Stimulated activated naive CD4-positive, alpha-beta T cell (primary cell): ENCODE data around the gene NPRL2.

Experiments used
- DNase-seq, 6 experiments: peaks; one replicate each; lab custom pipeline; 2025; lab: John Stamatoyannopoulos, UW

NPRL2 gene

DNA sequence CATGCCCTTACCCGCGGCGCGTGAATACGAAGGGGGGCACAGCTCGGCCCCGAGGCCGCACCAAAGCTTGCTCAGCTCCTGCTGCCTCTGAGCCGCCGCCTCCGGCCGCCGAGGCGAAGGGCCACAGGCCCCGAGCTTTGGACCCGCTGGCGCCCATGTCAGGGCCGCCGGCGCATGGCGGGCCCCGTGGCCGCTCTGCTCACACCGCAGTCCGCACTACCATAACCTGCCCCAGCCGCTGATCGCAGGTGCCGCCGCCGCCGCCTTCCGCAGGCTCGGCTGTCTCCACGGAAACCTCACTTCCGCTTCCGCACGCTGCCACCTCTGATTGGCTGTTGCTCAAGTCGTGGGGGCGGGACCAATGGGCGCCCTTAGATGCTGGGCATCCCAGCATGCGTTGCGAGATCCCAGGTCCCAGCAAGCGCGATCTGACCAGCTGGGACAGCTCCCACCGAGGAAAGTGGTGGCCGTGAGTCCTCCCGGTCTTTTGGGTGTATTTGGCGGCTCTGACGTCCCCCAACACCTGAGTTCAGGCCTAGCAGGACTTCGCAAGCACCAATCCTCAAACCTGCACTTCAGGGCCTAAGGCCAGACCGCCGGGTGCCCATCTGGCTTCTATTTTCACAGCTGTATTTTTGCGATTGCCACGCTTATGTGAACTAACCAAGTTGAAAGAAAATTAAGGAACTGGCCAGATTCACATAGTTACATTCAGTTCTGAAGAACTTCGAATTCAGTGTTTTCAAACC is 22.5 kb downstream of the NPRL2 start, which contains the start of gene TUSC2:
Gene TUSC2 (minus strand): TSS at position 281 of the 749 bp plus-strand sequence. CDS start 124 bp downstream, at position 157.
- DNase-seq, result peak; percentile 87 to 94 (median 92)

GRCh38 chr3:50327129-50327528 is 23.4 kb downstream of the NPRL2 start:
- no peak for DNase-seq

- no peak for DNase-seq
These were observed 24.4 kb downstream of the NPRL2 start for GRCh38 chr3:50326182-50326541.

DNA sequence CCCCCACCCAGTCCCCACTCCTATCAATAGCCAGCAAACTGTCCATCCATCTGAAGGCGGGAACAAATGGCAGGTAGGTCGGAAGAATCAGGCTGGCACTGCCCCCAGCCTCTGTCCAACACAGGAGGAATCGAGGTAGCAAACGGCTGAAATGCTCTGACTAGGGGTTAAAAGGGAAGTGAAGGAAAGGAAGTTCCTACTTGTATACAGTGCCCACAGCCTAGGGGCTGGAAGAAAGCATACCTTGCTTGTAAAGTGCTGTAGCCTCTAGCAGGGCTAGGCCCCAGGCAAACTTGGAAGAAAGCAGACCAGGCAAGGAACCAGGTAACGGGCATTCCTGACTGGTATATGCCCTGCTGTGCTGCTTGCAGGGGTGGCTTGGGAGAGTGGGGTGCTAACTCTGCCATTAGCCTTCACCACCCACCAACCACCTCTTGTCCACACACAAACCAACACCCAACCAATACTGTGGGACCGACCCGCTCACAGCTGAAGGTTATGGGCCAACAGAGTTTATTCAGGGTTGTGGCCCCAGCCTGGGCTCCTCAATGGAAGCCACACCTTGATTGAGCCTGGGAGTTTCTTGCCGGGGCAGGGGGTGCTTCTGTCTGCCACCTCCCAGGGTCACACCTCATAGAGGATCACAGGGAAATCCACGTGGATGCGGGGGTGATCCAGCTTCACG is 24.9 kb downstream of the NPRL2 start:
- no peak for DNase-seq

DNA sequence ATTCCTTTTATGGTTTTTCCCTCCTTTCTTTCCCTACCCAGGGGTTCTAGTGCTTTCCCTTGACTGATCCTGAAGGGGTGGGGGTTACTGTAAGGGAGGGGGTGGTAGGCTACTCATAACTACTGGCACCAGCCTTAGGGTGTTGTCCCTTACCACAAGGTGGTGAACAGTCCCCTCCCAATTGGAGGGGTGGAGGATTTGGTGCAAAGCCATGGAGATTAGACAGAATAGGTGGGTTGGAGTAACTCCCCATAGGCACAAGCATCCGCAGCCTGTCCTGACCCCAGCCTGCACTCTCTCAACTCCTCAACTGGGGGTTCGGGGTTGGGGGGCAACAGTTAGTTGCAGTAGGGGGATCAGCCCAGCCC is 25.5 kb downstream of the NPRL2 start:
- no peak for DNase-seq

DNA sequence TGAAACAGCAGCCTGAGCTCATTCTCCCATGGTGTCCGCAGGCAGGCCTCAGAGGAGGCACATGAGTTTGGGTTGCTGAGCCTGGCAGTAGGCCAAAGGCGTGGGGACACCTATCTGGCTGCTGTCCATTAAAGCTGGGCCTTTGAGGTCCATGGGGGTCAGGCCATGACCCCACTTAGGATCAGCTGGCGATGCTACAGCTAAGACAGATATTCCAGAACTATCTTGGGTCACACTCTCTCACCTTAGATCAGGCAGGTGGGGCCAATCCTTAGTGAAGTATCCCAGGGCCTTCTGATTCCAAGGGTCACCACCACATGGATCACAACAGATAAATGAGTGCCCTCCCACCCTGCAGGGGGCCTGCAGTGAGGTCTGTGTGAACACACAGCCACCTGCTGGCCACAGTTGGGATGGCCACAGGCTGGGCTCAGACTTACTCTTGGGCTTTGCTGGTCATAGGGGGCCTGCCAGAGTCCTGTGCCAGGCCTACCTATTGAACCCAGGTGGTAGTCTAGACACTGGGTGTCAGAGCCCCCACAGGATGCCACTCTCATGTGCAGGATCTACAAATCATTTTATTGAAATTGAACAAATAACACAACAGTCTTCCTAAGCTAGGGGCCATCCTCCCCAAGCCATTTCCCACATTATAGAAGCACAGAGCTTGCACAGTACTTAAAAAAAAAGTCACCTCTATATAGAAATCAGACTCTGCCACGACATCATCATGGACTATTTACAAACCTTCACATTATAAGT is 26.0 kb downstream of the NPRL2 start:
- DNase-seq, result peak; percentile 5 to 46 (median 34)

GRCh38 chr3:50323614-50324199 is 26.9 kb downstream of the NPRL2 start:
- DNase-seq, result no peak

DNA sequence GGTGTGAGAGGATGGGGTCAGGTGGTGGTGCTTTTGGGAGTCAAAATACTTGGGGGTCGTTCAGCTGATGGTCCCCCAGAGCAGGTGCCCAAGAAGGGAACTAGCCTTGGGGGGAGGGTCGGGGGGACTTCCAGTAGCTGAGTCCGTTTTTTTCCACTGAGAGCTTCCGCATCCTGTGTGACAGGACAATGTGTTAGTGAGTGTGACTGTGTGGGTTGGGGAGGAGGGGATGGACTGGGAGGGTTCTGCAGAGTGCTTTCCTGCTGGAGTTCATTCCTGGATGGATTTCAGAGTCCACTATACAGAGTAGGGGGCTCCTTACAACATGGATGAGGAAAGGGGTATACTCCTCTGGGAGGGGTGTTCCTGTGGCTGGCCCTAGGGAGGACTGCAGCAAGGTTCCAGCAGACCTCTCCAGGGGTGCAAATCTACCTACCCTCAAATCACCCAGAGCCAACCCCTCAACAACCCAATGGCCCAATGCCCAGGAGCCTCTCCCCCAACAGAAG is 27.4 kb downstream of the NPRL2 start:
- no peak for DNase-seq

DNA sequence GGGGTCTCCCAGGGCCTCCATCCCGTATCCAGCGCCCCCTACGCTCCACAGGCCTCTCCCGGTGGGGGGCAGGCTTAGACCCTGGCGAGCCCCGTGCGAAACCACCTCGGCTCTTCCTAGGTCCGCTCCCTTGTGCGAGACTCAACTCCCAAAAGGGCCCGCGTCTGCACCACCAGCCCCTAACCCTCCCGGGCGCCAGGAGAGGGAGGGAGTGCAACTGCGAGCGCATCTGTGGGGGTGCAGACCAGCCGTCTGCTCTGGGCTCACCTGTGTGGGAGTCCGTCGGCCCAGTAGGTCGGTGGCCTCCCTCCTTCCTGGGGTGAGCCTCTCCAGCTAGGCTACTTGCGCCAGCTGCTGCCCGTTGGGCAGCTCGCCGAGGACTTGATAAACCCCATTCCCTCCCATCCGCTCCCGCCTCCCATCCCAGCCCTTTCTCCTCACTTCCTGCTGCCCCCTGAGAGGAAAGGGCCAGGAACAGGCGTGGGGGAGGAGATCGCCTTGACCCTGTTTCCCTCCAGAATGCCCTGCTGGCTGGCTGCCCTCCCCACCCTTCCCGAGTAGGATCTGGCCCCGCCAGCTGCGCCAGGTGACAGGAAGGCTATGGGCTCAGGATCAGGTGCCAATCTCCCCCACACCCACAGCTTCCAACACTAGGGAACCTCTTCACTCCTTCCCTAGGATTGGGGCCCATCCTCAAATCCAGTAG is 28.0 kb downstream of the NPRL2 start, which contains the start of gene HYAL2:
Gene HYAL2 (minus strand): TSS at position 360 of the 706 bp plus-strand sequence. CDS start 2,256 bp downstream, outside the sequence.
- no peak for DNase-seq

DNA sequence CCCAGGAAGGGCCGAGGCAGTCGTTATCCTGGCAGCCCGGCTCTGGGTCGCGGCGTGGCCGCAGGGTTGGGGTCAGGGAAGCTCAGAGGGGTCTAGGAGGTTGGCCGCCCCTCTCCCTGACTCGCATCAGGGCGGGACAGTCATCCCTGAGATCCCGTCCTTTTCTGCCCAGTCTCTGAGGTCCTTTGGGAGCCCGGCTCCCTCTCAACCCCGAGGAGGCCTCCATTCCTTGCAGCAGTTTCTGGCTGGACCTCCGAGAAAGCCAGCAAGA is 28.5 kb downstream of the NPRL2 start:
- no peak for DNase-seq

- DNase-seq, result peak; percentile 72 to 91 (median 79)
These were observed 29.1 kb downstream of the NPRL2 start for GRCh38 chr3:50321336-50322114.

DNA sequence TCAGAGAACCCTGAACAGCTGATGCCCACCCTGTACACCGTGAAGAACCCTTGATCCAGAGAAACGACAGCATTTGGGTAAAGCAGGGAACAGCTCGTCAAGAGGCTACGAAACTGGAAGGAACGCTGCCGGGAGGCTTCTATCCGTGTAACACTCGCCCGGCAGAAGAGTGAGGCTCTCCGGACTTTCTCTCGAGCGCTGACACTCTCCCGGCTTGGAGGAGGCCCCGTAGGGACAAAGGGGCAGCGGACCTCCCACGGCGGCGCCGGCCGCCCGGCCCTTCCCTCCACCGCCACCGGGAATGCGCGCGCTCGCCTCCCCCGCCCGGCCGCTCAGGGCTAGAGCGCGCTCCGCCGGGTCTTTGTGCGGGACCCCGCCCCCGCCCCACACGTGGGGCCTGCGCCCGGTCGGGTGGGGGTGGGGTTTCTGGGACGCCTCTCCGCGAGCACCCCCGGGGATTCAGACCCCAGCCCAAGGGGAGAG is 29.7 kb downstream of the NPRL2 start:
- DNase-seq, result peak in 5 of 6 experiments; percentile 33 to 85 (median 69)

DNA sequence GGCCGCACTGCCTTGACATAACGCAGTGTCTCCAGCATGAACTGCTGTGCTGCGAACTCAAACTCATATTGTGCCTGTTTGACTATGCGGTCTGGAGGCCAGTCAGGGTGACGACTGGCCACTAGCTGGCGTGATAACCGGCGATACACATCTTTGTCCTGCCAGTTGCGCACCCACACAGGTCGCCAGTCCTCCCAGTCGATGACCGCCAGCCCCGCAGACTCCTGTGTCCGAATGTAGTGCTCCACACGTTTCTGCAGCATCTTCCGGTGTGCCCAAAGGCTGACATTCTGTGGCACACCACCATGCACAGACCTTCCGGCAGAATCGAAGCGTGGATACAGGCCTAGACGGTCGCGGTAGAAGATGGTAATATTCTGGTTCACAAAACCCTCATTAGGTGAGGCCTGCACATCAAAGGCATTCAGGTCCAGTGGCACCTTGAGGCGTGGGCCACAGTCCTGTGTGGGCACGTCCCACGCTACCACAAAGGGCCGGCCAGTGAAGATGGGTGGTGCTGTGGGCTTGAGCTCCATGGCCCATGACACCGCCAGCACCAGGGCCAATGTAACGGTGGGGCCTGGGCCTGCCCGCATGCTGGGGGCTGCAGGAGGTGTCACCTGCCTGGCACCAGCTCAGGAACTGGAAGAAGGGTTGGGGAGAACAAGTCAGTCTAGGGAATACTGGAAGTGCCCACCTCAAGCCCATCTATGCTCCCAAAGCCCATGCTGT is 30.5 kb downstream of the NPRL2 start:
- DNase-seq, result no peak

GRCh38 chr3:50319181-50319893 is 31.2 kb downstream of the NPRL2 start:
- DNase-seq, result no peak

GRCh38 chr3:50318615-50319014 is 32.0 kb downstream of the NPRL2 start:
- DNase-seq, result no peak

GRCh38 chr3:50318163-50318562 is 32.4 kb downstream of the NPRL2 start:
- DNase-seq, result no peak

DNA sequence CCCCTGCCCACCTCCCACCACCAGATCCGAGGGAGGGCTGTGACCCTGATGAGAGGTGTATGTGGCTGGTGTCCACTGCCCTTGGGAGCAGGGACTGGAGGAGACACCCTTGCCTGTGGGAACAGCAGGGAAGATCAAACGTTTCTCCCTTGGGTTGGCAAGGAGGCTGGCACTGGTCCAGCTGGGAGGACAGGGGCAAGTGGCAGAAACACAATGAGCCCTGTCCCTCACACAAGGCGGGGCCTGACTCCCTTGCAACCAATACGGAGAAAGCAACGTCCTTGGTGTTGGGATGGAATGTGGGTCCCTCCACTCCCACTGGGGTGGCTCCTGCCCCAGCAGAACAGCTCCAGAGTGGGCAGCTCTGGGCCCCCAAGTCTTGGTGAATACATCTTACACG is 33.3 kb downstream of the NPRL2 start:
- no peak for DNase-seq

- DNase-seq, result no peak
These were observed 33.8 kb downstream of the NPRL2 start for GRCh38 chr3:50316657-50317242.

- DNase-seq, result no peak
These were observed 35.8 kb downstream of the NPRL2 start for GRCh38 chr3:50314816-50315215.
